GM19025 (cell line): ENCODE data around the gene KCTD20.
"Not testable (repeated sequence)": the region's sequence is repeated elsewhere in the genome, so short reads cannot be mapped to it uniquely, and the experiment has no call there.

Experiments used
- ATAC-seq: cut with Tn5 transposase; IDR thresholded peaks from one replicate; pipeline ENCODE4 v1.9.1; 2021; ENCODE audit warnings: mild to moderate bottlenecking, low read depth, moderate library complexity; ENCODE audit not compliant: unreplicated experiment

KCTD20 gene

GRCh38 chr6:36442671-36443470 is at the start of gene KCTD20, which contains the start of gene PXT1:
TSS of gene KCTD20 (plus strand) at chr6:36443000. CDS start at chr6:36470098, 27,098 bp downstream.
TSS of gene PXT1 (minus strand) at chr6:36442854. CDS start at chr6:36426082, 16,772 bp downstream.
- peak; percentile 88 for ATAC-seq

GRCh38 chr6:36399970-36400369 is 42.8 kb upstream of the KCTD20 start:
- ATAC-seq: no peak

- ATAC-seq: no peak
Observed at GRCh38 chr6:36402481-36402880, 40.3 kb upstream of the KCTD20 start.

- ATAC-seq: no peak
Observed at GRCh38 chr6:36404164-36404563, 38.6 kb upstream of the KCTD20 start.

GRCh38 chr6:36409718-36410117 is 33.1 kb upstream of the KCTD20 start:
- ATAC-seq: not testable (repeated sequence)

- ATAC-seq: no peak
Observed at GRCh38 chr6:36413489-36414480, 29.0 kb upstream of the KCTD20 start.

- ATAC-seq: no peak
Observed at GRCh38 chr6:36414481-36414880, 28.3 kb upstream of the KCTD20 start.

GRCh38 chr6:36418558-36418957 is 24.2 kb upstream of the KCTD20 start:
- ATAC-seq: no peak

GRCh38 chr6:36419310-36419709 is 23.5 kb upstream of the KCTD20 start:
- ATAC-seq: no peak

- no peak for ATAC-seq
Observed at GRCh38 chr6:36422714-36423100, 20.1 kb upstream of the KCTD20 start.

- peak; percentile 97 for ATAC-seq
Observed at GRCh38 chr6:36423101-36423824, 19.5 kb upstream of the KCTD20 start.

- no peak for ATAC-seq
Observed at GRCh38 chr6:36426622-36427021, 16.2 kb upstream of the KCTD20 start.

- ATAC-seq: no peak
Observed at GRCh38 chr6:36428911-36429310, 13.9 kb upstream of the KCTD20 start.

GRCh38 chr6:36430351-36430750 is 12.4 kb upstream of the KCTD20 start:
- ATAC-seq: no peak

- no peak for ATAC-seq
Observed at GRCh38 chr6:36431197-36431596, 11.6 kb upstream of the KCTD20 start.

- no peak for ATAC-seq
Observed at GRCh38 chr6:36432151-36432671, 10.6 kb upstream of the KCTD20 start.

GRCh38 chr6:36436466-36436865 is 6.3 kb upstream of the KCTD20 start:
- no peak for ATAC-seq

GRCh38 chr6:36441307-36441894 is 1.4 kb upstream of the KCTD20 start:
- no peak for ATAC-seq

GRCh38 chr6:36442103-36442670 is 613 bp upstream of the KCTD20 start:
- no peak for ATAC-seq
